Kidney tubule cell (primary cell): Measurements from ENCODE around the gene MNAT1.
"Not testable (repeated sequence)": the region's sequence is repeated elsewhere in the genome, so short reads cannot be mapped to it uniquely, and the experiment has no call there.

Source experiments
- DNase-seq: peaks from one replicate; pipeline ENCODE4 v3.0.0-alpha.2; 2018; ENCODE audit warnings: low spot score

Gene MNAT1

DNA sequence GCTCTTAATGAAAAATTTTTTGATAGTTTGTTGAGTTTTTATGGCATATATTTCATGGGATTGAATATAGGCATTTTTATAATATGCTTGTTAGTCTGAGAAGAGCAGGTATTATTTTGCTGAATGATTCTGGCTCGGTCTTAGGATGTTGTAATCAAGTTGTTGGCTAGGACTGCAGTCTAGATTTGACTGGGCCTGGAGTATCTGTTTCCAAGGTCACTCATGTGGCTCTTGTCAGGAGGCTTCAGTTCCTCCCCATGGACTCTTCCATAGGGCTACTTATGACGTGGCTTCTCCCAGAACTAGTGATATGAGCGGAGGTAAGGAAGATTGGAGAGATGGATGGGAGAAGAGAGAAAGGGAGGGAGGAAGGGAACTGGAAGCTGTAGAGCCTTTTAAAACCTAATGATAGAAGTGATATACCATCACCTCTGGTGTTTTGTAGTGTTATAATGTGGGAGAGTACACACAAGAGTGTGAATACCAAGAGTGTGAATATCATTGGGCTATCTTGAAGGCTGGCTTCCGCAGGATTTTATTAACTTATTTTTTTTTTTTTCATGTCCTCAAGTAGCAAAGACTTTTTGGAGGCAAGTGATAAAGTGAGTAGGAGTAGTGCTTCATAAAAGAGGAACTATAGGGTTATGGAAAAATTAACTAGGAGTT, 4.4 kb downstream of the MNAT1 start:
- DNase-seq = no peak

DNA sequence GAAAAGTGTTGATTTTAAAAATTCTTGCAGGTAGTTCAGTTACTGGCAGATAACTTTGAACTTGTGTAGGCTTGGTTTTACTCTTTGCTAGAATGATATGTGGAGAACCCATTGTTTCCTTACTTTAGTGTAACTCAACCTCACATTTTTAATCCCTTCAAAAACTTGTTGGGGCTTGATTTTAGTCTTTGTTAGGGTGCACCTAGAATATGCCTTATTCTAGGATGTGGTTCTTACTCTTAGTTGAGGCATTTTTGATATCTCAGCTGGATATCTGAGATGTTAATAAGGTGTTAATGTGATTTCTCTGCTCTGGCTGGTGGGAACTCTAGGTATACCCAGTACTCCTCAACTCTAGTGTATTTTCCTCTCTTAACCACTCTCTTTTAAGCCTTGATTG, 10.0 kb downstream of the MNAT1 start:
- no peak for DNase-seq

DNA sequence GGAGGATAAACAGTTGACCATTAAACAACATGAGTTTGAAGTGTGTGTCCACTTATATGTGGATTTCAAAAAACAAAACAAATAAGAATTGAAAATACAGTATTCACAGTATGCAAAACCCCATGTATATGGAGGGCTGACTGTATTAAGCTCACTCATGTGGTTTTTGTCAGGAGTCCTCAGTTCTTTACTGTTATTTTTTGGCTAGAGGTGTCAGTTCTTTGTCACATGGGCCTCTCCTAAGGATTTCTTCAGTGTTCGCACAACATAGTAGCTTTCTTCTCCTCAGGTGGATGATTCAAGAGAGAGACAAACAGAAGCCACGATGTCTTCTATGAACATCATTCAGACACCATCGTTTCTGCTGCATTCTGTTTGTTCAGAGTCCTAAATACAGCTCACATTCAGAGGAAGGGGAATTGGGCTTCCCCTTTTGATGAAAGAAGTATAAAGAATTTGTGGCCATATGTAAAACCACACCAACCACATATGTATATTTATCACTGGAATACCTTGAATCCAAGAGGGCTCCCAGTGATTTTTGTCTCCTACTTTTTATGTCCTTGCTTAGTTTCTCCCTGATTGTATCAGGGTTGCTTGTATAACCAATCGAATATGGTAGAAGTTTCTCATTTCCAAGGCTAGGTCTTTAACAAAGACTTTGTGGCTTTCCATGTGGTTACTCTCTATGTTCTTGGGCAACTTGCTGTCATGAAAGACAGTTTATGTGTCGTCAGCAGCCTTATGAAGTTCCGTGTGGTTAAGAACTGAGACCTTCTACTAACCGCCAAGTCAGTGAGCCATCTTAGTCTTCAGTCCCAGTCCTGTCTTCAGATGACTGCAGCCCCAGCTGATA, 18.9 kb downstream of the MNAT1 start:
- DNase-seq = no peak

DNA sequence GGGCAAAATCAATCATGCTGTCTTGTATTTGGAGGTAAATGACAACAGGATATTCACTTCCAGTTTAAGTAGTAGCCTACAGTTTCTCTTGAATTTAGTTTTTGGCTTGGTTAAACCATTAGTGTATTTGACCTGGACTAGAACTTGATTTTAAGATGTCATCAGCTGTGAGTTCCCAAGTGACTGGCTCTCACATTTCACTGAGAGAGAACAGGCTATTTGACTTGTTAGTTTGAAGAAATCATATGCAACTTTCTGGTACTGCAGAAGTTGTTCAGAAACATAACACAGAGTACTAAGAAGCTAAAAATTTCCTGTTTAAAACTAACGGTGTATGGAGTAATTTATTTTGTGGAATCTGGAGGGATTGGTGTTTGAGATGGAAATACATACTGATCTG, 22.3 kb downstream of the MNAT1 start:
- no peak for DNase-seq

DNA sequence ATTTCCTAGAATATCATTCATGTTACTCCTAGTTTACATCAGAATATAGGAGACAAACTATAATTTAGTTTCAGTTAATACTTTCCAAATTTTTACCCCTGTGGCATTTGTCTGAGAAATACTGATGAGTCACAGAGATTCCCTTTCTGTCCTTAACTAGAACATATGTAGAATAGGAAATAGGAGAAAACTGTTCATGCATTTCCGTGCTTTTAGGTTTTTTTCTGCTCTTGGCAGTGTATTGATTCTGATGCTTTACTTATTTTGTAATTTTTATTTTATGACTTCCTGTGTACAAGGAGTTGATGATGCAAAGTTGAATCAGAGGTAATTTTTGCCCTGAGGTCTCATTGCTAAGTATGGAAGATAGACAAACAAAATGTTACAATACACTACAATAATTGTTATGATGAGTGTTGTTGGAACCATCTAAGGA, 23.0 kb downstream of the MNAT1 start:
- peak; percentile 47 for DNase-seq

DNA sequence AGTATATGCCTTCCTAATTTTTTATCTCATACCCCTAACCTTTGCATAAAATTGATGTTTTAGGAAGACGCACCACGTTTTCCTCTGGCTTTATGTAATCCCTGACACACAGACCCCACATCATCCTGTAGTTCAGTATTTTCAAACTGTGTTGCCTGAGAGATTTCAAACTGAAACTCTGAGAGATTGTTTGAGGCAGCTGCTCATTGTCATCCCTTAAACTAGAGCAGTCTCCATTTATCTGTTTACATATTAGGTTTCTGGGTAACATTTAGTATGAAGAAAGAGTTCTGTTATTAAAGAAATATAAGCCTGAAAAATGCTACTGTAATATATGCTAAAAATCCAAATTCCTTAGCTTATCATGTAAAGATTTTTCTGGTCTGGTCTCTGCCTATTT, 24.3 kb downstream of the MNAT1 start:
- no peak for DNase-seq

DNA sequence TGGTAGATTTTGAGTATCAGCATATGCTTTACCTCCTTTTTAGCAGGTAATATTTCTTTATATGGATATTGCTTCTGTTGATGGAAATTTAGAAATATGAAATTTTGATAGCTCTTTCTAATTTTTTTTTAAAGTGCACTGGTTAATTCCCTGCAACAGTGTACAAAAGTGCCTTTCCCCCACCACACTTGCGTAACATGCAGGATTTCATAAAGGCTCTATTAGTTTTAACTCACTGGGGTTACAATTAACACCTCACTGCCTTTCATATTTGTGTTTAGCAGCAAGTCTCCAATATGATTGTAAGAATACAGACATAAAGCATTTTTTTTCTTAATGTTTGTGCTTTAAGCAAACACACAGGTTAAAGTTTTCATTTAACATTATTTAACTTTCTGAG, 25.6 kb downstream of the MNAT1 start:
- DNase-seq = no peak

DNA sequence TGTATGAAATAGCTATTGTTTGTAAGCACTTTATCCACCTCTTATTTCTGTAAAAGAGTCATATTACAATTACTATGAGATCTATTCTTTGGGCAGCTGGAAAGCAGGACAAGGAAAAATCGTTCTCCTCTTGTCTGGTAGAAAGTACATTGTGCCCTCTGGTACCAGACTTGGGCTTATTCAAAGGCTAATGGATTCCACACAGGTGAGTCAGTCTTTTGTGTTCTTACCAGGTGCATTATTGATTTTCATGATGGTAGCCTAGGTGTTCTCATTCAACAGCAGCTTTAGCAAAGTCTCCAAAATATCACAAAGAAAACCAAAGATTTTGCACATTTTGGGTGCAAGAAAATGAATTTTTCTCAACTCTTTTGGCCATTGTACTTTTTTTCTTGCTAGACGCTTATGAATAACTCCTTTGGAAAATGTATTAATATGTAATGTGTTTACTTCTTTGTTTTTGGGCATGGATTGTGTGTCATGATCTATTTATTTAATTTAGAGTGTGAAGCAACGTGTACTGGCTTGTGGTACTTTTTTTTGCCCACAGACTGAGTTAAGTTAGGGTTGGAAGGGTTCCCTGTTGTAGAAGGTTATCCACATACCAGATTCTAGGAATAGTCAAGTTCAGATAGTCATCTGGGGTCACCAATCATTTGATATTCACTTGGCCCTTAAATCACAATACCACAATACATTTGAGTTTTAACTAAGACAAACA, 26.2 kb downstream of the MNAT1 start:
- peak; percentile 73 for DNase-seq

DNA sequence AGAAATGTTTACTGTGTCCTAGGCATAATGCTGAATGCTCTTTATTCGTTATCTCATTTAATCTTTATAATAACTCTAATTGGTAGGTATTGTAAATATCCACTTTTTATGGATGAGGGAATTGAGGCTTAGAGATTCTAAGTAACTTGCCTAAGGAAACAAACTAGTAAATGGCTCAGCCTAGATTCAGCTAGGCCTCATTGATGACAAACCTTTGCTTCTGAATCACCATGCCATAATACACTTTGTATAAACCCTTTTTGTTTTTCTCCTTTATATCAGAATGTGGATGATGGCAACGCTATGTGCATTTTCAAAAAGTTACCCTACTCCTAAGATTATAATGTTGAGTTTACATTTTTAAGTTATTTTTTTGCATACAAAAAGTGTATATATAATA, 34.0 kb downstream of the MNAT1 start:
- DNase-seq = no peak

DNA sequence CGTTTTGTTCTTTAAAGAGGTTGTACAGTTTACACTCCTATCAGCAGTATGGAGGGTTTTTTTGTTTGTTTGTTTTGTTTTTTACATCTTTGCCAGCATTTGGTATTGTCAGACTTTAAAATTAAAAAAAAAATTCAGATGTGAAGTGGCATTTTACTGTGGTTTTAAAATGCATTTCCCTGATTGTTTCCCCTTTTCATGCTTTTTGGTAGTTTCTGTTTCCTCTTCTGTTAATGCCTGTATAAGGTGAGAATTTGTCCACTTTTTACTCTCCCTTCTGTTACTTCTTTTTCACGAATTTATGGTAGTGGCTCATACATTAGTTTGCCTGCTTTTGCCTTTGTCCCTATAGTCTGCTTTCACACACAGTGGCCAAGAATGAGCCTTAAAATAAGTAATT, 36.6 kb downstream of the MNAT1 start:
- no peak for DNase-seq

DNA sequence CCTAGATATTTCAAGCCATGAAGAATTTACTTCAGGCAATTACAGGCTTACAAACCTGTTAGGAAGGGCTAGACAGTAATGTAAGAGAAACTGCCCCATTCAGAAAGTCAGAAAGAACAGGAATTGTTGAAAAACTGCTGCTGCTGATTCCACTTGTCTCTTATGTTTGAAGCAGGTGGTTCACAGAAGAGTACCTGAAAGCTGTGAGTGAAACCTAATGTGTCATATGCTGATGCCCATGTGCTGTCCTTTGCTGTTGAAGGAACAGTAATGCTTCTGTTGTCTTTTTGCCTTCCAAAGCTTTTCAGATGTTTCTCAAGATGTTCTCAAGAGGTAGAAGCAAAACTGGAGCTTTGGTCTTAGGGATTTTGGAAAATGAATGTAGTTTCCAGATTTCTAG, 39.0 kb downstream of the MNAT1 start:
- DNase-seq = no peak

DNA sequence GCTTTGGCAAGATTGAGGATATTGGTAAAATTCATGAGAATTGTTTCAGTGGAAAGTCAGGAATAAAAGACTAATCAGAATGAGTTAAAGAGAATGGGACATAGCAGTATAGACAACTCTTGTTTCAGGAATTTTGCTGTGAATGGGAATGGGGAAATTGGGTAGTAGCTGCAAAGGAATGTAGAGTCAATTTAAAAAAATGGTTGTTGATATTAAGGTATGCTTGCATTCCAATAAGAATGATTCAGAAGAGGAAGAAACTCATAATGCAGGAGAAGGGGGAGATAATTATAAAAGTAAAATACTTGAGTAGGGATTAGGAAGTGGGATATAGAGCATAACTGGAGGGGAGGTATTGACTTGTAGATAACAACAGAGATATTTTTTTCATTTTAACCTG, 40.7 kb downstream of the MNAT1 start:
- peak; percentile 85 for DNase-seq

DNA sequence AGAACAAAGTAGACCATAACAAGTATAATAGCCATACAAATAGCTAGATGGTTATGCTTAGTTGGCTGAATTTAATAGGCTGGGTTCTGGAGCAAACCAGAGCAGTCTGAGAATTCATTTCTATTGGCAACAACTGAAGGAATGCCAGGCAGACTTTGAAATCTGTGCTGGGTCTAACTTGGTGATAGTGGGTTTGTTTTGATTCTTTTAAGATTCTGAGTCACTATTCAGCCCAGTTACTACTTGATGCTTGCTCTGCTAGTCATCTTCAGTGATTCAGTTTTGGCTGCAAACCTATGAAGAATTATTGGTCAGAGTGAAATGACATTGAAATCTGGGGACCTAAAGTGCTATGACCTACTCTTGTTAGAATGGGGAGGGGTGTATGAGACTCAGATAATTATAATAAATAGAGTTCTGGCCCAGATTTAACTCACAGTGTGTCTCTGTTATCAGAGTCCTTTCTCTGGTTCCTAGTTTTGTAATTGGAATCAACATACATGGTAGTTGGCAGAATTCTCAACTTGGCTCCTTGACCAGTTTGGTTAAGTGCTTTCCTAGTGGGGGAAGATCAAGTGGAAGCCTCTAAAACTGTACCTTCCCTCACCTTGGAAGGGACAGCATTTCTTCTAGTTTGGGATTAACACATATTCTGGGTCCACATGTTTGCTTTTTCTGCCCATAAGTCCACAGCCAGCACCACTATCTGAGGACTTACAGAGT, 43.5 kb downstream of the MNAT1 start:
- DNase-seq = peak; percentile 82

DNA sequence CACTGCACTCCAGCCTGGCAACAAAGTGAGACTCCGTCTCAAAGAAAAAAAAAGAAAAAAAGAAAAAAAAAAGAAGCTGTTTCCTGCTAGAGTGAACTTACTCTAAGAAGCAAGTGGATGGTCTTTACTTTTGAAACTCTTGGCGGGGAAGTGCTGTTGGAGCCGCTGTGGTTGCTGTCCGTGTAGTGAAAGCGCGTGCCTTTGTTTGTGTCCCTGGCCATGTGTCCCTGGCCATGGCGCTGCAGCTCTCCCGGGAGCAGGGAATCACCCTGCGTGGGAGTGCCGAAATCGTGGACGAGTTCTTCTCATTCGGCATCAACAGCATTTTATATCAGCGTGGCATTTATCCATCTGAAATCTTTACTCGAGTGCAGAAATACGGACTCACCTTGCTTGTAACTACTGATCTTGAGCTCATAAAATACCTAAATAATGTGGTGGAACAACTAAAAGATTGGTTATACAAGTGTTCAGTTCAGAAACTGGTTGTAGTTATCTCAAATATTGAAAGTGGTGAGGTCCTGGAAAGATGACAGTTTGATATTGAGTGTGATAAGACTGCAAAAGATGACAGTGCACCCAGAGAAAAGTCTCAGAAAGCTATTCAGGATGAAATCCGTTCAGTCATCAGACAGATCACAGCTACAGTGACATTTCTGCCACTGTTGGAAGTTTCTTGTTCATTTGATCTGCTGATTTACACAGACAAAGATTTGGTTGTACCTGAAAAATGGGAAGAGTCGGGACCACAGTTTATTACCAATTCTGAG, 45.4 kb downstream of the MNAT1 start:
- DNase-seq = not testable (repeated sequence)

DNA sequence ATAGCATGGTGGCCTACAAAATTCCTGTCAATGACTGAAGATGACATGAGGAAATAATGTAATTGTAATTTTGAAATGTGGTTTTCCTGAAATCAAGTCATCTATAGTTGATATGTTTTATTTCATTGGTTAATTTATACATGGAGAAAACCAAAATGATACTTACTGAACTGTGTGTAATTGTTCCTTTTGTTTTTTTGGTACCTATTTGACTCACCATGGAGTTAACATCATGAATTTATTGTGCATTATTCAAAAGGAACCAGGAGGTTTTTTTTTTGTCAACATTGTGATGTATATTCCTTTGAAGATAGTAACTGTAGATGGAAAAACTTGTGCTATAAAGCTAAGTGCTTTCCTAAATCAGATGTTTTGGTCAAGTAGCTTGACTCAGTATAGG, 46.0 kb downstream of the MNAT1 start:
- DNase-seq = not testable (repeated sequence)

DNA sequence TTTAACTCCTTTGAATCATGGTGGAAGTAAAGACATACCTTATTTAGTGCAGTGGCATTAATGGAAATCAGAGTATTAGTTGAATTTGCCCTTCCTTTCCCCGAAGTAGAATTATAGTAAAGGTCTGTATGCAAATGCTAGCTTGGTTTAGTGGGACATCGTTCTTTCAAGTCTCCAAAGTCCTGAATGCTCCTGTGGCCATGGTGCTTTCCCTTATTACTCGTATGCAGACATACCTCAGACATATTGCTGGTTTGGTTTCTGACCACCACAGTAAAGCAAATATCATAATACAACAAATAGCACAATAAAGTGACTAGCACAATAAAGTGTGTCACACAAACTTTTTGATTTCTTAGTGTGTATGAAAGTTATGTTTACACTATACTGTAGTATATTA, 52.3 kb downstream of the MNAT1 start:
- DNase-seq = no peak

DNA sequence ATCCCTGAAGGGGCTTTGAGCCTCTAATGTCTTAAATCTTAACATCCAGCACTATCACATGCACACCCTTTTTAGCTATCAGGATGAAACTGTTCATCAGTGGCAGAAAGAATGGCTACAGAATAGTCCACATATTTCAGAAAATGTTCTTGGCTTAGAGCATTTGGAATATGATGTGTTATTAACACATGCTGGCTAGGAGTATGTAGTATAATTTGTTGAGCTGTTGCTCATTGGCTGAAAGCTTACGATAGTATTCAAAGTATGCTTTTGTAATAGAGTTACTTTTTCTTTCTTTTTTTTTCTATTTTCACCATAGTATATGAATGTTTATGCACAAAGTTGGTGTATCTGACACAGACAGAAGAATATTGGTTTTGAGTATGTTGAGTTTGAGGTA, 55.1 kb downstream of the MNAT1 start:
- DNase-seq = no peak

DNA sequence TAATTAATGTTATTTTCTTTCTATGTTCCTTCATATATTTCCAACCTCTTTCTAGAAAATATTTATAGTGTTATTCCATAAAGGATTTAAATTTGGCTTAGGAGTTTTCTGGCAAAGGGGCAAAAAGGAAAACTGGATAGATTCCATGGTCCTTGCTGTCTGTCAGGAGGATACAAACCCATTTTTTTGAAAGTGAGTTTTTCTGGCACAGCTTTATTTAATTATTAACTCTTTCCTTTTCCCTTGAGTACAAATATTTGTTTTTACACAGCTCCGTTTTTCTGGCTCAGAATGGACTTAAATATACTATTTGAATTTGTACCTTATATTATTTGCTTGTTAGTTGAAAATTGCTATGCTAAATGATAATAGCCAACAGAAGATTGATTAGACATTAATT, 56.3 kb downstream of the MNAT1 start:
- DNase-seq = no peak

DNA sequence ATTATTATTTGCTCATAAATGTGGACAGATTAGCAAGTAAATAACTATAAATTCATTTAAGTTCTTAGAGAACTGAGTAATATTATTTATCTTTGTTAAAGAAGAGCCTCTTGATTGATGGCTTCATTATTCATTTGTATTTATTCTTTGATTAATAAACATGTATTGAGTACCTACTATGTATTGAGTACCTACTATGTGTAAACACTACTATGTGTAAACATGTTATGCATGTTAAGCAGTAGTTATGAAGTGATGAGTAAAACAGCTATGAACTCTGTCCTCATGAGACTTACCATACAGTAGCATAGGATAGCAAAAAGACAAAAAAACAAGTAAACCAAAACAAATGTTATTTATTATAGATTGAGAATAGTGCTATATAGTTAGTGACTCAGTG, 61.9 kb downstream of the MNAT1 start:
- no peak for DNase-seq

DNA sequence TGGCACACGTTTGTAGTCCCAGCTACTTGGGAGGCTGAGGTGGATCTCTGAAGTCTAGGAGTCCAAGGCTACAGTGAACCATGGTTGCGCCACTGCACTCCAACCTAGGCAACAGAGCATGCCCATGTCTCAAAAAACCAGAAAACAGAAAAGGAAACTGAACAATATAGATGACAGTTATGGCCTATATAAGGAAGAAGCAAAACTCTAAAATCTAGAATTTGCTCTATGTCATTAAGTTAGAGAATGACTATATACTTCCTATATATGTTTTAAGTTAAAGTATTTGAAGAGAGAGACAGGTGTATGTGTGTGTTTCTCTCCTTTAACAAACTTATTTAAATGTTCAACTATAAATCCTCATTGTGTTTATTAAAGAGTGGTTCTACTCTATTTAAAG, 65.8 kb downstream of the MNAT1 start:
- DNase-seq = no peak

DNA sequence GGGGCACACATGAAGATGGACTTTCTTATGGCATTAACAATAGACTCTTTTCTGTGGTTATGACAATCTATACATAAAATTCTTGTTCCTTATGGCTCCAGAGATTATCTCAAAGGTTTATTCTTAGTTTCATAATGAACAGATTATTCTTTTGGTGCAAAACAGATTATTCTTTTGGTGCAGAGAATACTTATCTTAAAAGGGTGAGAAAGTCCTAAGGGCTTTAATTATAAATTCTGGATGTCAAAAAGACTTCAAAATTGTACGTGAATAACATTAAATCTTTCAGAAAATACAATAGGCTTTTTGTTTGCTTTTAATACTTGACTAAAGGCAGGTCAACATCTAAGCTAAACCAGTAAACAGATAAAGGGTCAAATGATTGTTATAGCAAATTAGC, 69.3 kb downstream of the MNAT1 start:
- no peak for DNase-seq
